ENCODE data around the gene BZW2.

DNA sequence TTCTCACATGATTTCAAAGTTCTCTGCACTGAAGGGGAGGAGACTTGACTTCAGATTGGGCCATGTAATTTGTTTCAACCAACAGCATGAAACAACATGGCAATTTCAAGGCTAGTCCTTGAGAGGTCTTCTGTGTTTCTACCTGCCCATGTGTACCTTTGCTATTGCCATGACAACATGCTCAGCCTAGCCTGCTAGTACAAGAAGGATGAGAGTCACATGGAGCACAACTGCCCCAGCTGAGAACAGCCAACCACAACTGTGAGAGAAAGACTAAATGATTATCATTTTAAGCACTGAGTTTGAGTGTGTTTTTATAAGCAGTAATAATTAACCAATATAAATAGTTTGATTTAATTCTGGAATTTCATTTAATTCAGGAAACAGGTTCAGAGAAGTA, 42.3 kb upstream of the BZW2 start:
- TF ChIP-seq, protein P1, sequence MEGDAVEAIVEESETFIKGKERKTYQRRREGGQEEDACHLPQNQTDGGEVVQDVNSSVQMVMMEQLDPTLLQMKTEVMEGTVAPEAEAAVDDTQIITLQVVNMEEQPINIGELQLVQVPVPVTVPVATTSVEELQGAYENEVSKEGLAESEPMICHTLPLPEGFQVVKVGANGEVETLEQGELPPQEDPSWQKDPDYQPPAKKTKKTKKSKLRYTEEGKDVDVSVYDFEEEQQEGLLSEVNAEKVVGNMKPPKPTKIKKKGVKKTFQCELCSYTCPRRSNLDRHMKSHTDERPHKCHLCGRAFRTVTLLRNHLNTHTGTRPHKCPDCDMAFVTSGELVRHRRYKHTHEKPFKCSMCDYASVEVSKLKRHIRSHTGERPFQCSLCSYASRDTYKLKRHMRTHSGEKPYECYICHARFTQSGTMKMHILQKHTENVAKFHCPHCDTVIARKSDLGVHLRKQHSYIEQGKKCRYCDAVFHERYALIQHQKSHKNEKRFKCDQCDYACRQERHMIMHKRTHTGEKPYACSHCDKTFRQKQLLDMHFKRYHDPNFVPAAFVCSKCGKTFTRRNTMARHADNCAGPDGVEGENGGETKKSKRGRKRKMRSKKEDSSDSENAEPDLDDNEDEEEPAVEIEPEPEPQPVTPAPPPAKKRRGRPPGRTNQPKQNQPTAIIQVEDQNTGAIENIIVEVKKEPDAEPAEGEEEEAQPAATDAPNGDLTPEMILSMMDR (conservative IDR thresholded peaks at IDR 0.05), result no peak
- no peak for TF ChIP-seq ZFX (IDR thresholded peaks at IDR 0.05)
